Neural cell (in vitro differentiated cells): ENCODE data around the gene EN1.

ENCODE experiments used
- CTCF ChIP-seq: fragments of 450-650 bp; IDR thresholded peaks from 2 replicates; pipeline ENCODE4 v1.5.1; 2014; ENCODE audit warnings: antibody characterized with exemption, mild to moderate bottlenecking, moderate library complexity; ENCODE audit not compliant: poor library complexity, severe bottlenecking
- EP300 ChIP-seq: fragments of 450-650 bp; conservative IDR thresholded peaks from 2 replicates; pipeline ENCODE4 v1.6.1; 2014; ENCODE audit warnings: antibody characterized with exemption, mild to moderate bottlenecking, moderate library complexity; ENCODE audit not compliant: poor library complexity, severe bottlenecking
- EZH2 ChIP-seq: fragments of 200-600, 300-800 bp; shearing (Covaris generic), sonication (generic); IDR thresholded peaks from 2 replicates; pipeline ENCODE4 v1.6.1; 2014; ENCODE audit warnings: antibody characterized with exemption, low read length, borderline replicate concordance, mild to moderate bottlenecking; ENCODE audit not compliant: insufficient read depth, poor library complexity, severe bottlenecking
- POLR2AphosphoS5 ChIP-seq: IDR thresholded peaks from 2 replicates; pipeline ENCODE4 v1.6.1; 2012
- REST ChIP-seq: IDR thresholded peaks from 2 replicates; pipeline ENCODE4 v1.6.1; 2012; ENCODE audit warnings: borderline replicate concordance

- TF ChIP-seq CTCF (no peak), REST (no peak), POLR2AphosphoS5 (no peak), EP300 (no peak), EZH2 (no peak)
Observed at GRCh38 chr2:118856330-118856977, 9.0 kb upstream of the EN1 start.
